ENCODE data around the gene LRRN1. TPM values are rescaled to one million over a fixed set of nuclear protein-coding genes. Genes with fewer than 3 reads are reported as not detected.

The LRRN1 gene
- total RNA-seq, 1 donor from 2014 or later = 1.00 TPM

DNA sequence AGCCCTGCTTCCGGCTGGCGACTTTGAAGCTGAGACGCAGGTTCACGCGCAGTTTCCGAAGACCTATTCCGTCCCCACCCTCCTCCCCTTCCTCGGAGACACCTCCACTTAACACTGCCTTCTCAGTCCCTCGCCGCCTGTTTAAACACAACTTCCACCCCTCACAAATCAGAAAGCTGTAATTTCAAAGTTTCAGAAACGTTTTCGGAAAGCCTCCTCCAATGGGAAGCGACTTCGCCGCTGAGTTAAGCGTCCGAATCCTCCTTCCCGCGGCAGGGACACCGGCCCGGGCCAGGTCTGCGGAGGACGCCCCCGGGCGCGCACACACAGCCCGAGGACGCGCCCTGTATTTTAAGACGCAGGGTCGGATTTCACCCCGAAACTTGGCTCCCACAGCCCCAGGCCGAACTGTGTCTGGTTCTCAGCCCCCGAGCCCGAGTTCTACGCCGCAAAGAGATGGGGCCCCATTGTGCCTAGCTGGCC is 559 bp upstream of the LRRN1 start:
- DNase-seq = peak; percentile 16
- Mint-ChIP-seq H3K4me3 (peak overlapping the region; percentile 82), H3K27me3 (peaks cover 43% of the 10 kb centered on the region), H3K9me3 (peaks cover 2% of the 10 kb centered on the region), H3K4me1 (peaks cover 23% of the 10 kb centered on the region), H3K27ac (no peak overlapping the region), H3K36me3 (ENCODE audit: low read depth) (no peaks in the 10 kb centered on the region)
- ChIA-PET POLR2A (interaction anchor here (0.6 kb wide), 1 partner anchor 12 kb away, joined by 7 read pairs; no protein-coding TSS in a partner anchor), CTCF (interaction anchor here (0.6 kb wide), 1 partner anchor 486 kb away, joined by 3 read pairs; no protein-coding TSS in a partner anchor)
- TF ChIP-seq CTCF (IDR thresholded peaks at IDR 0.05) = no peak
- peak; percentile 43 for ATAC-seq (ENCODE audit: low read depth)
- intact Hi-C loops (cut with micrococcal nuclease) = loop anchor here (5.0 kb wide), 1 partner anchor 269 kb away; no protein-coding TSS in a partner anchor

- Mint-ChIP-seq H3K9me3 (no peaks in the 10 kb centered on the region), H3K36me3 (ENCODE audit: low read depth) (no peaks in the 10 kb centered on the region), H3K27me3 (peaks cover 43% of the 10 kb centered on the region), H3K27ac (no peak overlapping the region), H3K4me3 (peak overlapping the region; percentile 81), H3K4me1 (peaks cover 23% of the 10 kb centered on the region)
- ATAC-seq (ENCODE audit: low read depth) = no peak
- ChIA-PET CTCF (interaction anchor here (1.2 kb wide), 1 partner anchor 11 kb away, joined by 3 read pairs; no protein-coding TSS in a partner anchor), POLR2A (no interaction called here)
- intact Hi-C loops (cut with micrococcal nuclease) = no loop called here
- TF ChIP-seq CTCF (IDR thresholded peaks at IDR 0.05) = no peak
- DNase-seq = peak; percentile 18
Measured at GRCh38 chr3:3800080-3800455, 837 bp downstream of the LRRN1 start.

GRCh38 chr3:3800685-3801493 is 1.7 kb downstream of the LRRN1 start:
- Mint-ChIP-seq H3K9me3 (no peaks in the 10 kb centered on the region), H3K27me3 (peaks cover 40% of the 10 kb centered on the region), H3K4me3 (peak overlapping the region; percentile 81), H3K4me1 (peaks cover 23% of the 10 kb centered on the region), H3K27ac (no peak overlapping the region), H3K36me3 (ENCODE audit: low read depth) (no peaks in the 10 kb centered on the region)
- TF ChIP-seq CTCF (IDR thresholded peaks at IDR 0.05) = no peak
- intact Hi-C loops (cut with micrococcal nuclease) = no loop called here
- ChIA-PET CTCF (interaction anchor here (1.2 kb wide), 1 partner anchor 10 kb away, joined by 3 read pairs; no protein-coding TSS in a partner anchor), POLR2A (no interaction called here)
- no peak for DNase-seq
- no peak for ATAC-seq (ENCODE audit: low read depth)

GRCh38 chr3:3801494-3801841 is 2.2 kb downstream of the LRRN1 start:
- DNase-seq (no peak), ATAC-seq (ENCODE audit: low read depth) (no peak)
- H3K36me3 Mint-ChIP-seq (ENCODE audit: low read depth) = no peaks in the 10 kb centered on the region
- no peak for TF ChIP-seq CTCF (IDR thresholded peaks at IDR 0.05)
- peak overlapping the region; percentile 52 for H3K4me3 Mint-ChIP-seq
- intact Hi-C loops (cut with micrococcal nuclease) = no loop called here
- H3K27me3 Mint-ChIP-seq = peaks cover 37% of the 10 kb centered on the region
- H3K27ac Mint-ChIP-seq = no peak overlapping the region
- H3K9me3 Mint-ChIP-seq = no peaks in the 10 kb centered on the region
- peaks cover 23% of the 10 kb centered on the region for H3K4me1 Mint-ChIP-seq
- ChIA-PET POLR2A (no interaction called here), CTCF (no interaction called here)

- intact Hi-C loops (cut with micrococcal nuclease) = no loop called here
- no peak for TF ChIP-seq CTCF (IDR thresholded peaks at IDR 0.05)
- H3K27me3 Mint-ChIP-seq = peaks cover 32% of the 10 kb centered on the region
- no peaks in the 10 kb centered on the region for H3K36me3 Mint-ChIP-seq (ENCODE audit: low read depth)
- DNase-seq = no peak
- no peak overlapping the region for H3K27ac Mint-ChIP-seq
- H3K9me3 Mint-ChIP-seq = no peaks in the 10 kb centered on the region
- no peak overlapping the region for H3K4me3 Mint-ChIP-seq
- ATAC-seq (ENCODE audit: low read depth) = no peak
- CTCF ChIA-PET = no interaction called here
- H3K4me1 Mint-ChIP-seq = peaks cover 23% of the 10 kb centered on the region
- POLR2A ChIA-PET = no interaction called here
Measured at GRCh38 chr3:3802046-3802445, 2.8 kb downstream of the LRRN1 start.
